KG1 (cell line): ENCODE measurements around the gene ALDH4A1.

ENCODE experiments used
- DNase-seq: peaks from one replicate; lab custom pipeline; 2025; lab: John Stamatoyannopoulos, UW

ALDH4A1 gene

GRCh38 chr1:18902523-18903290 is at the start of gene ALDH4A1:
ALDH4A1 (minus strand) TSS chr1:18902555; CDS start chr1:18902523, 32 bp downstream.
- DNase-seq: peak; percentile 94

GRCh38 chr1:18951818-18952391 is 49.5 kb upstream of the ALDH4A1 start:
- no peak for DNase-seq

- DNase-seq: peak; percentile 11
Measured at GRCh38 chr1:18951416-18951815, 49.1 kb upstream of the ALDH4A1 start.

GRCh38 chr1:18950401-18951026 is 48.2 kb upstream of the ALDH4A1 start:
- DNase-seq: no peak

- peak; percentile 69 for DNase-seq
Measured at GRCh38 chr1:18949686-18950400, 47.5 kb upstream of the ALDH4A1 start.

- no peak for DNase-seq
Measured at GRCh38 chr1:18948913-18949685, 46.7 kb upstream of the ALDH4A1 start.

- peak; percentile 12 for DNase-seq
Measured at GRCh38 chr1:18948048-18948912, 45.9 kb upstream of the ALDH4A1 start.

GRCh38 chr1:18947570-18947969 is 45.2 kb upstream of the ALDH4A1 start:
- DNase-seq: no peak

- no peak for DNase-seq
Measured at GRCh38 chr1:18946550-18947381, 44.4 kb upstream of the ALDH4A1 start.

GRCh38 chr1:18945401-18945849 is 43.1 kb upstream of the ALDH4A1 start:
- peak; percentile 34 for DNase-seq

GRCh38 chr1:18944810-18945209 is 42.5 kb upstream of the ALDH4A1 start:
- DNase-seq: no peak

- DNase-seq: no peak
Measured at GRCh38 chr1:18943914-18944572, 41.7 kb upstream of the ALDH4A1 start.

GRCh38 chr1:18943162-18943561 is 40.8 kb upstream of the ALDH4A1 start:
- no peak for DNase-seq

- no peak for DNase-seq
Measured at GRCh38 chr1:18942340-18942739, 40.0 kb upstream of the ALDH4A1 start.

- no peak for DNase-seq
Measured at GRCh38 chr1:18941221-18942141, 39.1 kb upstream of the ALDH4A1 start.

- DNase-seq: no peak
Measured at GRCh38 chr1:18940303-18941020, 38.1 kb upstream of the ALDH4A1 start.
